SJSA1 (cell line): ENCODE results near the gene ITPR1. TPM values are rescaled to one million over a fixed set of nuclear protein-coding genes. Genes with fewer than 3 reads are reported as not detected.
"Not testable (repeated sequence)": the region's sequence is repeated elsewhere in the genome, so short reads cannot be mapped to it uniquely, and the experiment has no call there.

Experiments used
- DNase-seq, 2 experiments: peaks; one replicate each; pipeline ENCODE4 v3.0.0-alpha.2; 2015 to 2020; ENCODE audit warnings: low spot score in 2 of 2, low read depth in 1 of 2
- H3K27ac ChIP-seq: fragments of 250-450 bp; sonication (Bioruptor Pico); 2 replicates; pipeline ENCODE4 v1.5.1; 2020; ENCODE audit warnings: mild to moderate bottlenecking, moderate library complexity
- H3K27me3 ChIP-seq: fragments of 250-450 bp; sonication (Bioruptor Pico); replicated peaks from 2 replicates; pipeline ENCODE4 v1.5.1; 2020; ENCODE audit warnings: mild to moderate bottlenecking, moderate library complexity
- H3K36me3 ChIP-seq: fragments of 250-450 bp; sonication (Bioruptor Pico); 2 replicates; pipeline ENCODE4 v1.5.1; 2020; ENCODE audit warnings: mild to moderate bottlenecking
- H3K4me1 ChIP-seq: fragments of 250-450 bp; sonication (Bioruptor Pico); replicated peaks from 2 replicates; pipeline ENCODE4 v1.6.1; 2021; ENCODE audit warnings: mild to moderate bottlenecking
- H3K4me3 ChIP-seq: fragments of 250-450 bp; sonication (Bioruptor Pico); 2 replicates; pipeline ENCODE4 v1.5.1; 2020; ENCODE audit warnings: mild to moderate bottlenecking
- H3K9me3 ChIP-seq: fragments of 250-450 bp; sonication (Bioruptor Pico); replicated peaks from 2 replicates; pipeline ENCODE4 v1.5.1; 2020; ENCODE audit warnings: mild to moderate bottlenecking
- total RNA-seq: library from RNA; depleted of rRNA; stranded (reverse); fragments of >200 nt; shearing (Covaris generic); gene quantifications from 2 replicates; pipeline ENCODE4 v1.2.3, GENCODE V29; 2014

The ITPR1 gene
- total RNA-seq, 1 experiment from 2014 or later: 9.7 TPM

- Histone ChIP-seq H3K4me1 (peaks cover 22% of the 10 kb centered on the region), H3K9me3 (no peaks in the 10 kb centered on the region), H3K36me3 (no peaks in the 10 kb centered on the region), H3K4me3 (peak overlapping the region; percentile 21), H3K27ac (0 out of 2 replicates have a peak overlapping the region, but pooled peaks have one; percentile 14), H3K27me3 (no peaks in the 10 kb centered on the region)
- peak in 1 of 2 experiments; percentile 25 for DNase-seq
Observed at GRCh38 chr3:4584456-4585249, 91.5 kb downstream of the ITPR1 start.

- DNase-seq: no peak
Observed at GRCh38 chr3:4586381-4586780, 93.2 kb downstream of the ITPR1 start.

GRCh38 chr3:4587061-4587837 lies 94.1 kb downstream of the ITPR1 start:
- H3K4me1 ChIP-seq: peaks cover 20% of the 10 kb centered on the region
- no peaks in the 10 kb centered on the region for H3K9me3 ChIP-seq
- DNase-seq: no peak
- no peak overlapping the region for H3K27ac ChIP-seq
- H3K4me3 ChIP-seq: no peak overlapping the region
- no peaks in the 10 kb centered on the region for H3K36me3 ChIP-seq
- no peaks in the 10 kb centered on the region for H3K27me3 ChIP-seq

More at GRCh38 chr3:4586381-4586780, 93.2 kb downstream of the ITPR1 start:
- no peaks in the 10 kb centered on the region for H3K36me3 ChIP-seq
- H3K27me3 ChIP-seq: no peaks in the 10 kb centered on the region
- peaks cover 22% of the 10 kb centered on the region for H3K4me1 ChIP-seq
- H3K27ac ChIP-seq: no peak overlapping the region
- H3K4me3 ChIP-seq: no peak overlapping the region
- H3K9me3 ChIP-seq: no peaks in the 10 kb centered on the region

- no peaks in the 10 kb centered on the region for H3K36me3 ChIP-seq
- H3K4me3 ChIP-seq: no peak overlapping the region
- H3K4me1 ChIP-seq: peaks cover 15% of the 10 kb centered on the region
- H3K27ac ChIP-seq: no peak overlapping the region
- no peaks in the 10 kb centered on the region for H3K27me3 ChIP-seq
- DNase-seq: no peak
- no peaks in the 10 kb centered on the region for H3K9me3 ChIP-seq
Observed at GRCh38 chr3:4587838-4588105, 94.6 kb downstream of the ITPR1 start.

GRCh38 chr3:4588466-4588865 lies 95.3 kb downstream of the ITPR1 start:
- Histone ChIP-seq H3K27me3 (no peaks in the 10 kb centered on the region), H3K4me1 (peaks cover 8% of the 10 kb centered on the region), H3K9me3 (no peaks in the 10 kb centered on the region), H3K36me3 (no peaks in the 10 kb centered on the region), H3K4me3 (no peak overlapping the region), H3K27ac (no peak overlapping the region)
- no peak for DNase-seq

- DNase-seq: no peak
- H3K27ac ChIP-seq: no peak overlapping the region
Observed at GRCh38 chr3:4589475-4590097, 96.4 kb downstream of the ITPR1 start.

GRCh38 chr3:4590849-4591248 lies 97.7 kb downstream of the ITPR1 start:
- not testable (repeated sequence) for H3K9me3 ChIP-seq, H3K27ac ChIP-seq, H3K4me3 ChIP-seq, H3K36me3 ChIP-seq, H3K4me1 ChIP-seq, H3K27me3 ChIP-seq, DNase-seq

More at GRCh38 chr3:4589475-4590097, 96.4 kb downstream of the ITPR1 start:
- no peaks in the 10 kb centered on the region for H3K9me3 ChIP-seq
- no peak overlapping the region for H3K4me3 ChIP-seq
- H3K27me3 ChIP-seq: no peaks in the 10 kb centered on the region
- H3K4me1 ChIP-seq: no peaks in the 10 kb centered on the region
- no peaks in the 10 kb centered on the region for H3K36me3 ChIP-seq

GRCh38 chr3:4591669-4592068 lies 98.5 kb downstream of the ITPR1 start:
- no peak for DNase-seq
- Histone ChIP-seq H3K4me1 (no peaks in the 10 kb centered on the region), H3K9me3 (no peaks in the 10 kb centered on the region), H3K4me3 (no peak overlapping the region), H3K27me3 (no peaks in the 10 kb centered on the region), H3K36me3 (no peaks in the 10 kb centered on the region), H3K27ac (no peak overlapping the region)

- no peak for DNase-seq
- Histone ChIP-seq H3K27ac (no peak overlapping the region), H3K27me3 (no peaks in the 10 kb centered on the region), H3K4me3 (no peak overlapping the region), H3K4me1 (no peaks in the 10 kb centered on the region), H3K9me3 (no peaks in the 10 kb centered on the region), H3K36me3 (no peaks in the 10 kb centered on the region)
Observed at GRCh38 chr3:4593014-4593413, 99.9 kb downstream of the ITPR1 start.

GRCh38 chr3:4595710-4596113 lies 102.6 kb downstream of the ITPR1 start:
- Histone ChIP-seq H3K36me3 (no peaks in the 10 kb centered on the region), H3K4me1 (no peaks in the 10 kb centered on the region), H3K4me3 (no peak overlapping the region), H3K27me3 (no peaks in the 10 kb centered on the region), H3K9me3 (no peaks in the 10 kb centered on the region), H3K27ac (no peak overlapping the region)
- DNase-seq: no peak

- Histone ChIP-seq H3K4me1 (no peaks in the 10 kb centered on the region), H3K27me3 (no peaks in the 10 kb centered on the region), H3K27ac (no peak overlapping the region), H3K4me3 (no peak overlapping the region), H3K9me3 (no peaks in the 10 kb centered on the region), H3K36me3 (no peaks in the 10 kb centered on the region)
- DNase-seq: no peak
Observed at GRCh38 chr3:4596612-4597011, 103.5 kb downstream of the ITPR1 start.

GRCh38 chr3:4597208-4597985 lies 104.2 kb downstream of the ITPR1 start:
- no peaks in the 10 kb centered on the region for H3K4me1 ChIP-seq
- H3K36me3 ChIP-seq: no peaks in the 10 kb centered on the region
- no peaks in the 10 kb centered on the region for H3K9me3 ChIP-seq
- no peak for DNase-seq
- no peaks in the 10 kb centered on the region for H3K27me3 ChIP-seq
- H3K27ac ChIP-seq: no peak overlapping the region
- no peak overlapping the region for H3K4me3 ChIP-seq

- not testable (repeated sequence) for H3K27ac ChIP-seq, H3K36me3 ChIP-seq, H3K27me3 ChIP-seq, H3K9me3 ChIP-seq, DNase-seq, H3K4me3 ChIP-seq, H3K4me1 ChIP-seq
Observed at GRCh38 chr3:4598232-4598631, 105.1 kb downstream of the ITPR1 start.
